ENCODE measurements around the gene FCHO1.

- TF ChIP-seq CTCF (IDR thresholded peaks at IDR 0.05), result no peak
- TF ChIP-seq EZH2 (IDR thresholded peaks at IDR 0.05; ENCODE audit: borderline replicate concordance, insufficient read depth, low read depth, low read length, poor library complexity, severe bottlenecking), result no peak
These were observed 20.9 kb downstream of the FCHO1 start for GRCh38 chr19:17772172-17772571.

Data from B cell (primary cell).